Upper lobe of left lung (tissue), 4 donors: Measurements from ENCODE around the gene MRPL2.

Experiments
- EP300 ChIP-seq, 4 donors: sonication (generic); formaldehyde crosslinking; IDR thresholded peaks; one replicate each; pipeline ENCODE4 v1.5.1; 2017; ENCODE audit warnings: antibody characterized with exemption in 4 of 4, control low read depth in 2 of 4
- POLR2A ChIP-seq, 4 donors: fragments of 450-650 bp; IDR thresholded peaks; one replicate each; pipeline ENCODE4 v1.5.1; 2016 to 2017; ENCODE audit warnings: antibody characterized with exemption in 4 of 4, mild to moderate bottlenecking in 2 of 4
- POLR2AphosphoS5 ChIP-seq, 2 donors: sonication (generic); formaldehyde crosslinking; IDR thresholded peaks; one replicate each; pipeline ENCODE4 v1.5.1; 2017; ENCODE audit warnings: antibody characterized with exemption in 2 of 2
- TF ChIP-seq, protein P1 (sequence below), 6 experiments: fragments of 450-650 bp in 4 of 6; fragments of 200-600 bp in 2 of 6; sonication (generic) in 2 of 6; IDR thresholded peaks; one replicate each; pipeline ENCODE4 v1.5.1; 2016 to 2019; ENCODE audit warnings: antibody characterized with exemption in 6 of 6

DNA sequence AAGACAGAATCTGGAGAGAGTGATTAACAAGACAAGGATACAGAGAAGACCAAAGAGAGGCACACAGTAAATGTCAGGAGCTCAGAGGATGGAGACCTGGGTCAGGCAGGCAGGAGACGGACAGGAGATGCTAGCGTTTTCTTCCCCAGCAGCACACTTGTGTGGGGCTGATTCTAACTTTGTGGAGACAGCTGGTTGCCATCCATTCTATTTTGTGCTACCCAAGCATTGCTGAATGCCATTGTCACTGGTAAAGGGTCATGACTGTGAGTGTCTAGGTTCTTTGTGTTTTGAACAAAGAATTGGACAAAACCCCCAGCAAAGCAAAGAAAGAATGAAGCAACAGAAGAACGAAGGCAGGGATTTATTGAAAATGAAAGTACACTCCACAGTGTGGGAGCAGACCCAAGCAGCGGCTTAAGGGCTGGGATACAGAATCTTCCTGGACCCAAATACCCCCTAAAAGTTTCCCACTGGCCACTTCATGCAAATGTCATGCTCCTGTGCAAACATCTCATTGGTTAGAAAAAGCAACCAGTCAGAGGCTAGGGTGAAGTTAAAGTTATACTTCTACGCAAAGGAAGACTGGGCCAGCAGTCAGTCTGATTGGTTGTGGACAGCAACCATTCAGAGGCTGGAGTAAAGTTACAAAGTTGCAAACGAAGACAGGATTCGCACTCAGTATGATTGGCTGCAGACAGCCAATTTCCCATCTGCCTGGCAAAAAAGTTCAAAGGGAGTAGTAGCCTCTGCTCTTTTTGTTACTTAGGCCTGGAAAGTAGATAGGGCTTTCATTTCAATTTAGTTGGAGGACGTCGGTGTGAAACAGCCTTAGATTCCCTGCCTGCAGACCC, 34.4 kb upstream of the MRPL2 start:
- TF ChIP-seq POLR2A (IDR thresholded peaks at IDR 0.05), result no peak
- TF ChIP-seq, protein P1, sequence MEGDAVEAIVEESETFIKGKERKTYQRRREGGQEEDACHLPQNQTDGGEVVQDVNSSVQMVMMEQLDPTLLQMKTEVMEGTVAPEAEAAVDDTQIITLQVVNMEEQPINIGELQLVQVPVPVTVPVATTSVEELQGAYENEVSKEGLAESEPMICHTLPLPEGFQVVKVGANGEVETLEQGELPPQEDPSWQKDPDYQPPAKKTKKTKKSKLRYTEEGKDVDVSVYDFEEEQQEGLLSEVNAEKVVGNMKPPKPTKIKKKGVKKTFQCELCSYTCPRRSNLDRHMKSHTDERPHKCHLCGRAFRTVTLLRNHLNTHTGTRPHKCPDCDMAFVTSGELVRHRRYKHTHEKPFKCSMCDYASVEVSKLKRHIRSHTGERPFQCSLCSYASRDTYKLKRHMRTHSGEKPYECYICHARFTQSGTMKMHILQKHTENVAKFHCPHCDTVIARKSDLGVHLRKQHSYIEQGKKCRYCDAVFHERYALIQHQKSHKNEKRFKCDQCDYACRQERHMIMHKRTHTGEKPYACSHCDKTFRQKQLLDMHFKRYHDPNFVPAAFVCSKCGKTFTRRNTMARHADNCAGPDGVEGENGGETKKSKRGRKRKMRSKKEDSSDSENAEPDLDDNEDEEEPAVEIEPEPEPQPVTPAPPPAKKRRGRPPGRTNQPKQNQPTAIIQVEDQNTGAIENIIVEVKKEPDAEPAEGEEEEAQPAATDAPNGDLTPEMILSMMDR (IDR thresholded peaks at IDR 0.05), result no peak
- TF ChIP-seq POLR2AphosphoS5 (IDR thresholded peaks at IDR 0.05), result no peak
- no peak for TF ChIP-seq EP300 (IDR thresholded peaks at IDR 0.05)
